ENCODE data around the gene TGFB1. TPM values are rescaled to one million over a fixed set of nuclear protein-coding genes. Genes with fewer than 3 reads are reported as not detected.

Gene TGFB1
- total and polyA plus RNA-seq, 4 donors = 0.83 to 10.6 (median 6.9) TPM

- TF ChIP-seq REST (IDR thresholded peaks at IDR 0.05) (no peak), GABPA (IDR thresholded peaks at IDR 0.05 in 1 of 2, conservative IDR thresholded peaks at IDR 0.05 in 1 of 2) (no peak), YY1 (IDR thresholded peaks at IDR 0.05) (no peak), JUND (IDR thresholded peaks at IDR 0.05) (no peak), RAD21 (IDR thresholded peaks at IDR 0.05) (no peak), FOXA2 (IDR thresholded peaks at IDR 0.05) (no peak), RXRA (IDR thresholded peaks at IDR 0.05) (no peak)
Observed at GRCh38 chr19:41319500-41320184, 34.1 kb downstream of the TGFB1 start (continued).

DNA sequence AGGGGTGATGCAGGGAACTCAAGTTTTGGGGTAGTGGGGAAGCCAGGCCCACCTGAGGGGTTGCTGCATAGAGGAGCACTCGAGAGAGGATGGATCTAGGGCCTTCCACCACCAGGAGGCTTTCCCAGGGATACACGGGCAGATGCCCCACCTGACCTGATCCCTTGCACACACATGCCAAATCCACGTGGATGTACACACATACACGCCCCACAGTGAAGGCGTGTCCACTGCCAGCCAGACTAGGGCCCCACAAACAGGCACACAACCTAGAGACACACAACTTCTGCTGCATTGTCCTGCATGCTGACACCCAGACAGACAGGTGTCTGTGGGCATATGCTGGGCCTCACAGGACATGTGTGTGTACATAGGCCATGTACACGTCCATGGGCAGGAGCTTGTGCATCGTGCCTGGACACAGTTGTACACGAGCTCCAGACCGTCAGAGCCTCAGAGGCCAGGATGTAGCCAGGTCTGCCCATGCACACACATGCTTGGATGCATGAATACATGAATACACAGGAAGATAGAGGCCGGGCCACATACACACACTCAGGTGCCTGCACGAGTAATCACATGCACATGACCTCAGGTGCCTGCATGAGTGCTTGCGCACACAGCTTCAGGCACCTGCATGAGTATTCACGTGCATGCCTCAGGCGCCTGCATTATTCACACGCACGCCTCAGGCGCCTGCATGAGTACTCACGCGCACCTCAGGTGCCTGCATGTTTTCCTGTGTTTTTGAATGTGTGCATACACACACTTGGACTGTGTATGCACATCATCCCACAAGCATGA, 34.8 kb downstream of the TGFB1 start:
- Histone ChIP-seq H3K36me3 (ENCODE audit: control insufficient read depth in 4 of 4, insufficient read depth in 3 of 4, low read depth in 1 of 4, low read length in 3 of 4) (peaks cover 3 to 45% (median 27%) of the 10 kb centered on the region in 4 donors), H3K27me3 (ENCODE audit: control insufficient read depth in 4 of 4, insufficient read depth in 4 of 4, low read length in 3 of 4) (no peaks in the 10 kb centered on the region), H3K27ac (ENCODE audit: low read depth in 1 of 2, low read length in 2 of 2) (no peak overlapping the region), H3K4me3 (ENCODE audit: low read depth in 1 of 3, low read length in 3 of 3) (no peak overlapping the region), H3K9me3 (ENCODE audit: control insufficient read depth in 4 of 4, low read length in 3 of 4) (no peaks in the 10 kb centered on the region), H3K4me1 (ENCODE audit: control insufficient read depth in 4 of 4, insufficient read depth in 4 of 4, low read length in 3 of 4) (peaks cover 0 to 16% (median 4%) of the 10 kb centered on the region in 4 donors), H3K9ac (ENCODE audit: low read depth in 1 of 2, low read length in 2 of 2) (no peak overlapping the region)
- no peak for DNase-seq (ENCODE audit: low spot score)
- TF ChIP-seq YY1 (IDR thresholded peaks at IDR 0.05) (no peak), FOXA2 (IDR thresholded peaks at IDR 0.05) (no peak), FOXA1 (IDR thresholded peaks at IDR 0.05) (no peak), NR2F2 (IDR thresholded peaks at IDR 0.05) (no peak)
- WGBS = 86% methylated on average over 19 of the region's 19 CpGs

DNA sequence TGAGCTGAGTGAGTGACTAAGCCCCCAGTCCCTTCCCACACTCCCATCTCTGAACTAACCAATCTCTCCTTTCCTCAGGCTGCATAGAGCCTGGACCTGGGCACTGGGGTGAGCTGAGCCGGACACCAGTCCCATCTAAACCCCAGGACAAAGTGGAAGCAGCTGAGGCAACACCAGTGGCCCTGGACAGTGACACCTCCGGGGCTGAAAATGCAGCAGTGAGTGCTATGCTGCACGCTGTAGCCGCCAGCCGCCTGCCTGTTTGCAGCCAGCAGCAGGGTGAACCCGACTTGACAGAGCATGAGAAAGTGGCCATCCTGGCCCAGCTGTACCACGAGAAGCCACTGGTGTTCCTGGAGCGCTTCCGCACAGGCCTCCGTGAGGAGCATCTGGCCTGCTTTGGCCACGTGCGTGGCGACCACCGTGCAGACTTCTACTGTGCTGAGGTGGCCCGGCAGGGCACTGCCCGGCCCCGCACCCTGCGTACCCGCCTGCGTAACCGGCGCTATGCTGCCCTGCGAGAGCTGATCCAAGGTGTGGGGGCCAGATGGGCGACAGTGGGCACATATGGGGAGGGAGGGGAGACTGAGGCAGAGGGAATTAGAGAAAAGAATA, 37.3 kb downstream of the TGFB1 start:
- Histone ChIP-seq H3K27ac (ENCODE audit: low read depth in 1 of 2, low read length in 2 of 2) (no peak overlapping the region), H3K4me1 (ENCODE audit: control insufficient read depth in 4 of 4, insufficient read depth in 4 of 4, low read length in 3 of 4) (peaks cover 0 to 4% (median 2%) of the 10 kb centered on the region in 4 donors), H3K4me3 (ENCODE audit: low read depth in 1 of 3, low read length in 3 of 3) (no peak overlapping the region), H3K9me3 (ENCODE audit: control insufficient read depth in 4 of 4, low read length in 3 of 4) (no peaks in the 10 kb centered on the region), H3K27me3 (ENCODE audit: control insufficient read depth in 4 of 4, insufficient read depth in 4 of 4, low read length in 3 of 4) (no peaks in the 10 kb centered on the region), H3K9ac (ENCODE audit: low read depth in 1 of 2, low read length in 2 of 2) (no peak overlapping the region), H3K36me3 (ENCODE audit: control insufficient read depth in 4 of 4, insufficient read depth in 3 of 4, low read depth in 1 of 4, low read length in 3 of 4) (peaks cover 3 to 50% (median 29%) of the 10 kb centered on the region in 4 donors)
- WGBS = 97% methylated on average over 24 of the region's 24 CpGs
- TF ChIP-seq FOXA1 (IDR thresholded peaks at IDR 0.05) = no peak
- no peak for TF ChIP-seq RAD21 (IDR thresholded peaks at IDR 0.05)
- TF ChIP-seq HNF4A (conservative IDR thresholded peaks at IDR 0.05) = no peak
- no peak for TF ChIP-seq HNF4G (IDR thresholded peaks at IDR 0.05)
- TF ChIP-seq NR2F2 (IDR thresholded peaks at IDR 0.05) = no peak
- TF ChIP-seq TAF1 (conservative IDR thresholded peaks at IDR 0.05) = no peak
- TF ChIP-seq CTCF (IDR thresholded peaks at IDR 0.05; ENCODE audit: low read depth, low read length, missing input control) = no peak
- TF ChIP-seq EGR1 (IDR thresholded peaks at IDR 0.05; ENCODE audit: low read depth in 2 of 2) = no peak
- no peak for TF ChIP-seq ATF3 (IDR thresholded peaks at IDR 0.05)
- TF ChIP-seq MAX (IDR thresholded peaks at IDR 0.05) = no peak
- TF ChIP-seq REST (IDR thresholded peaks at IDR 0.05) = no peak
- no peak for DNase-seq (ENCODE audit: low spot score)
